ENCODE results near the gene IL16.

DNA sequence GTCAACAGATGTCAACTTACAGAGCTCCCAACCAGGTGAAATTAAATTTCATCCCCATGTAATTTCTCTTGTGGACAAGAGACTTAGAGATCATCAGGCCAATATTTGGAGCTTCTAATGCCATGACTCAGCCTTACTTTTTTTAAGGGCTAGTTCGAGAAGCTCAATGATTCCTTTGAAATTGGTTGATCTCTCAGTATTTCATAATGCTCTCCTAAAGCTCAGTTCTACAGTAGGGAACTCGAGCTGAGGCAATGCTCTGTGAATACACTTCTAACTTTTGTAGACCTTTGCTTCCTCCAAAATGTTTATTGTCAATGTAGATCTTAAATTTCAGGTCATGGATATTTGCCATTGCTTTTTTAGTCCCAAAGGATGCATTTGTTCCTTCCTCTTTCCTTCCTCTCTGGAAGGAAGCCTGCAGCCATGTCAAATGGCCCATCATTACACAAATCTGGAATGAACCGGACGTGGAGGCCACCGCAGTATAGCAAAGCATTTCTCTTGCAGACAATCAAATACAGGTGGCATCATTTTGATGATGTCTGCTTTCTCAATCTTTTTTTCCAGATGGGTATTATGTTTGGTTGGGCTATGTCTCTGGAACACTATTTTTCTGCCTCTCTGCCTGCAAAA is 98.9 kb downstream of the IL16 start:
- TF ChIP-seq MAX (IDR thresholded peaks at IDR 0.05) (no peak), CTCF (IDR thresholded peaks at IDR 0.05; ENCODE audit: low read depth, low read length, missing input control) (no peak), GABPA (IDR thresholded peaks at IDR 0.05 in 1 of 2, conservative IDR thresholded peaks at IDR 0.05 in 1 of 2) (no peak), YY1 (IDR thresholded peaks at IDR 0.05) (no peak), TAF1 (conservative IDR thresholded peaks at IDR 0.05) (no peak), RAD21 (IDR thresholded peaks at IDR 0.05) (no peak), JUND (IDR thresholded peaks at IDR 0.05) (no peak), SP1 (IDR thresholded peaks at IDR 0.05) (no peak), RXRA (IDR thresholded peaks at IDR 0.05) (no peak), HNF4G (IDR thresholded peaks at IDR 0.05) (no peak), ATF3 (IDR thresholded peaks at IDR 0.05) (no peak), HNF4A (conservative IDR thresholded peaks at IDR 0.05) (no peak)
- TF ChIP-seq, protein P1, sequence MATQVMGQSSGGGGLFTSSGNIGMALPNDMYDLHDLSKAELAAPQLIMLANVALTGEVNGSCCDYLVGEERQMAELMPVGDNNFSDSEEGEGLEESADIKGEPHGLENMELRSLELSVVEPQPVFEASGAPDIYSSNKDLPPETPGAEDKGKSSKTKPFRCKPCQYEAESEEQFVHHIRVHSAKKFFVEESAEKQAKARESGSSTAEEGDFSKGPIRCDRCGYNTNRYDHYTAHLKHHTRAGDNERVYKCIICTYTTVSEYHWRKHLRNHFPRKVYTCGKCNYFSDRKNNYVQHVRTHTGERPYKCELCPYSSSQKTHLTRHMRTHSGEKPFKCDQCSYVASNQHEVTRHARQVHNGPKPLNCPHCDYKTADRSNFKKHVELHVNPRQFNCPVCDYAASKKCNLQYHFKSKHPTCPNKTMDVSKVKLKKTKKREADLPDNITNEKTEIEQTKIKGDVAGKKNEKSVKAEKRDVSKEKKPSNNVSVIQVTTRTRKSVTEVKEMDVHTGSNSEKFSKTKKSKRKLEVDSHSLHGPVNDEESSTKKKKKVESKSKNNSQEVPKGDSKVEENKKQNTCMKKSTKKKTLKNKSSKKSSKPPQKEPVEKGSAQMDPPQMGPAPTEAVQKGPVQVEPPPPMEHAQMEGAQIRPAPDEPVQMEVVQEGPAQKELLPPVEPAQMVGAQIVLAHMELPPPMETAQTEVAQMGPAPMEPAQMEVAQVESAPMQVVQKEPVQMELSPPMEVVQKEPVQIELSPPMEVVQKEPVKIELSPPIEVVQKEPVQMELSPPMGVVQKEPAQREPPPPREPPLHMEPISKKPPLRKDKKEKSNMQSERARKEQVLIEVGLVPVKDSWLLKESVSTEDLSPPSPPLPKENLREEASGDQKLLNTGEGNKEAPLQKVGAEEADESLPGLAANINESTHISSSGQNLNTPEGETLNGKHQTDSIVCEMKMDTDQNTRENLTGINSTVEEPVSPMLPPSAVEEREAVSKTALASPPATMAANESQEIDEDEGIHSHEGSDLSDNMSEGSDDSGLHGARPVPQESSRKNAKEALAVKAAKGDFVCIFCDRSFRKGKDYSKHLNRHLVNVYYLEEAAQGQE (IDR thresholded peaks at IDR 0.05): no peak
- TF ChIP-seq, protein P2, sequence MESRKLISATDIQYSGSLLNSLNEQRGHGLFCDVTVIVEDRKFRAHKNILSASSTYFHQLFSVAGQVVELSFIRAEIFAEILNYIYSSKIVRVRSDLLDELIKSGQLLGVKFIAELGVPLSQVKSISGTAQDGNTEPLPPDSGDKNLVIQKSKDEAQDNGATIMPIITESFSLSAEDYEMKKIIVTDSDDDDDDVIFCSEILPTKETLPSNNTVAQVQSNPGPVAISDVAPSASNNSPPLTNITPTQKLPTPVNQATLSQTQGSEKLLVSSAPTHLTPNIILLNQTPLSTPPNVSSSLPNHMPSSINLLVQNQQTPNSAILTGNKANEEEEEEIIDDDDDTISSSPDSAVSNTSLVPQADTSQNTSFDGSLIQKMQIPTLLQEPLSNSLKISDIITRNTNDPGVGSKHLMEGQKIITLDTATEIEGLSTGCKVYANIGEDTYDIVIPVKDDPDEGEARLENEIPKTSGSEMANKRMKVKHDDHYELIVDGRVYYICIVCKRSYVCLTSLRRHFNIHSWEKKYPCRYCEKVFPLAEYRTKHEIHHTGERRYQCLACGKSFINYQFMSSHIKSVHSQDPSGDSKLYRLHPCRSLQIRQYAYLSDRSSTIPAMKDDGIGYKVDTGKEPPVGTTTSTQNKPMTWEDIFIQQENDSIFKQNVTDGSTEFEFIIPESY (IDR thresholded peaks at IDR 0.05): no peak

Data from liver (tissue), 3 donors.